Measurements from ENCODE around the gene SKP1. TPM values are rescaled to one million over a fixed set of nuclear protein-coding genes. Genes with fewer than 3 reads are reported as not detected.

Gene SKP1
- total and polyA plus RNA-seq, 10 of the 15 experiments (the other 5 are each of a cell fraction or from before 2014, with no cell fraction given), result 100 to 1,686 (median 519) TPM

DNA sequence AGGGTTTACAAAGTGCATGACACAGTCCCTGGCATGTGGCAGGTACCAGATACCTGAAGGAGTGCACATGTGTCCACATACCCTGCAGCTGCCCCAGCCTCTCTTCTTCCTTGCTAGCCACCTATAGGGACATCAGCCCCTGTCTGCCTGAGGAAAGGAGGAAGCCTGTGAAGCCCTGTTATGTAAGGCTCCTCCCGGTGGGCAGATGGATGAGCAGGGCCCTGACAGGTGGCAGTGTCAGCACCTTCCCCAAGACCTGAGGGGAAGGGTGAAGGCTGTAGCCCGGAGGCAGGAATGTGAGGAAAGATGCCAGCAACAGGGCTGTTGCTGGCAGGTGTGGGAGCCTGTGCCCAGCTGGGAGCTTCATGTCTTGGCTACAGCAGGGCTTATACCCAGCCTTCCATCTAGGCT is 40.5 kb downstream of the SKP1 start:
- DNase-seq (ENCODE audit: low read depth, low spot score) (no peak), FAIRE-seq (no peak), ATAC-seq (no peak)
- no peak overlapping the region for H3K4me3 ChIP-seq
- no peaks in the 10 kb centered on the region for H3K9me3 ChIP-seq (replicated peaks; ENCODE audit: control insufficient read depth, insufficient read depth, low read length)
- CTCF ChIA-PET, result interaction anchor here (0.6 to 24.1 kb wide), 4 partner anchors 10 to 97 kb away, joined by 3 to 792 read pairs (median 94); no protein-coding TSS in a partner anchor
- TF ChIP-seq ZNF384 (IDR thresholded peaks at IDR 0.05; ENCODE audit: borderline replicate concordance, low read depth, low read length) (no peak), ZNF207 (IDR thresholded peaks at IDR 0.05; ENCODE audit: borderline replicate concordance) (no peak), POLR2A (IDR thresholded peaks at IDR 0.05; ENCODE audit: low read depth, low read length) (peak; percentile 38; the same call in 1 of the 2 replicates)
- H2AFZ ChIP-seq (ENCODE audit: control insufficient read depth, low read depth, low read length), result no peak overlapping the region
- no peak overlapping the region for H3K9ac ChIP-seq (ENCODE audit: control insufficient read depth, insufficient read depth, low read length)
- WGBS (ENCODE audit: insufficient coverage, insufficient replicate concordance, low lambda C conversion rate, missing lambda C conversion rate), result 100% methylated on average over 2 of the region's 2 CpGs
- intact Hi-C loops (cut with micrococcal nuclease; ENCODE audit: unreplicated experiment), result no loop called here
- H3K36me3 ChIP-seq (ENCODE audit: control insufficient read depth in 2 of 2, insufficient read depth in 2 of 2, low read length in 1 of 2), result peaks cover 26 to 28% of the 10 kb centered on the region in 2 experiments
- POLR2A ChIA-PET, result interaction anchor here (0.6 to 19.5 kb wide), 3 partner anchors 9 to 389 kb away, joined by 3 to 291 read pairs (median 102); partner anchors contain the start of gene TCF7
- RAD21 ChIA-PET (ENCODE audit: unreplicated experiment), result interaction anchor here (0.6 to 12.6 kb wide), 4 partner anchors 11 to 1712 kb away, joined by 3 to 200 read pairs (median 126); partner anchors contain the start of gene TCF7
- H3K4me1 ChIP-seq (ENCODE audit: control insufficient read depth, insufficient read depth, low read length), result peaks cover 83% of the 10 kb centered on the region
- peaks cover 40% of the 10 kb centered on the region for H3K79me2 ChIP-seq (ENCODE audit: control insufficient read depth, insufficient read depth, low read length)
- peak overlapping the region; percentile 14; the same call in 1 of the 2 replicates for H3K27ac ChIP-seq (ENCODE audit: control insufficient read depth, insufficient read depth)
- in situ Hi-C loops (cut with MboI), result loop anchor here (5.0 kb wide), 2 partner anchors 34 to 94 kb away; no protein-coding TSS in a partner anchor
- no peaks in the 10 kb centered on the region for H4K20me1 ChIP-seq (ENCODE audit: control insufficient read depth, insufficient read depth)
- H3K27me3 ChIP-seq (replicated peaks in 1 of 2; ENCODE audit: control insufficient read depth in 2 of 2, insufficient read depth in 2 of 2, low read length in 1 of 2), result no peaks in the 10 kb centered on the region
- no TSS peak for BruUV-seq (replicated peaks)
- H3K4me2 ChIP-seq (ENCODE audit: control insufficient read depth, insufficient read depth), result no peak overlapping the region
- SMC1A ChIA-PET (ENCODE audit: uncharacterized antibody, unreplicated experiment), result interaction anchor here (1.5 to 21.6 kb wide), 3 partner anchors 14 to 97 kb away, joined by 3 to 441 read pairs (median 3); no protein-coding TSS in a partner anchor

DNA sequence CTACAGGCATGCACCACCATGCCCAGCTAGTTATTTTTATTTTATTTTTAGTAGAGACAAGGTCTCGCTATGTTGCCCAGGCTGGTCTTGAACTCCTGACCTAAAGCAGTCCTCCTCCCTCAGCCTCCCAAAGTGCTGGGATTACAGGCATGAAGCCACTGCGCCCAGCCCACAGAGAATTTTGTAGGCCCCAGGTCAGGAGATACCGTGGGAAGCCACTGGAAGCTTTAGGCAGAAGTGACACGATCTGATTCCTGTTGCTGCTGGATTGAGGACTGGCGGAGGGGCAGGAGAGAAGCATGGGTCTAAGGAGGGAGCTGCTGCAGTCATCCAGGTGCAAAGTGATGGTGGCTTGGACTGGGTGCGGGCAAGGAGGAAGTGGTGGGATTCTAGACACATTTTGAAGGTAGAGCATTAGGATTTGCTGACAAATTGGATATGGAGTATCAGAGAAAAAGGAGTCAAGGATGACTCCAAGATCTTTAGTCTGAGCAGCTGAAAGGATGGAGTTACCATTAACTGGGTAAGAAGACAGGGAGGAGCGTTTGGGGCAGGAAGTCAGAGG is 41.6 kb downstream of the SKP1 start:
- FAIRE-seq (no peak), ATAC-seq (no peak), DNase-seq (ENCODE audit: low read depth, low spot score) (no peak)
- no peak overlapping the region for H3K9ac ChIP-seq (ENCODE audit: control insufficient read depth, insufficient read depth, low read length)
- intact Hi-C loops (cut with micrococcal nuclease; ENCODE audit: unreplicated experiment) (no loop called here), in situ Hi-C loops (cut with MboI) (loop anchor here (5.0 kb wide), 2 partner anchors 33 to 93 kb away; no protein-coding TSS in a partner anchor)
- no peak overlapping the region for H3K4me2 ChIP-seq (ENCODE audit: control insufficient read depth, insufficient read depth)
- H3K4me3 ChIP-seq, result no peak overlapping the region
- SMC1A ChIA-PET (ENCODE audit: uncharacterized antibody, unreplicated experiment), result interaction anchor here (0.8 to 21.6 kb wide), 4 partner anchors 12 to 96 kb away, joined by 3 to 441 read pairs (median 3); no protein-coding TSS in a partner anchor
- BruUV-seq (replicated peaks), result no TSS peak
- CTCF ChIA-PET, result interaction anchor here (1.6 to 24.1 kb wide), 2 partner anchors 12 to 96 kb away, joined by 5 to 792 read pairs; no protein-coding TSS in a partner anchor
- peaks cover 45% of the 10 kb centered on the region for H3K79me2 ChIP-seq (ENCODE audit: control insufficient read depth, insufficient read depth, low read length)
- H4K20me1 ChIP-seq (ENCODE audit: control insufficient read depth, insufficient read depth), result no peaks in the 10 kb centered on the region
- H3K9me3 ChIP-seq (replicated peaks; ENCODE audit: control insufficient read depth, insufficient read depth, low read length), result no peaks in the 10 kb centered on the region
- RAD21 ChIA-PET (ENCODE audit: unreplicated experiment), result interaction anchor here (0.8 to 12.6 kb wide), 4 partner anchors 8 to 95 kb away, joined by 4 to 128 read pairs (median 64); partner anchors contain the start of gene TCF7
- 95% methylated on average over 7 of the region's 7 CpGs for WGBS (ENCODE audit: insufficient coverage, insufficient replicate concordance, low lambda C conversion rate, missing lambda C conversion rate)
- H3K36me3 ChIP-seq (ENCODE audit: control insufficient read depth in 2 of 2, insufficient read depth in 2 of 2, low read length in 1 of 2), result peaks cover 21 to 23% of the 10 kb centered on the region in 2 experiments
- no peaks in the 10 kb centered on the region for H3K27me3 ChIP-seq (replicated peaks in 1 of 2; ENCODE audit: control insufficient read depth in 2 of 2, insufficient read depth in 2 of 2, low read length in 1 of 2)
- no peak overlapping the region; the same call in 1 of the 2 replicates for H3K27ac ChIP-seq (ENCODE audit: control insufficient read depth, insufficient read depth)
- peaks cover 83% of the 10 kb centered on the region for H3K4me1 ChIP-seq (ENCODE audit: control insufficient read depth, insufficient read depth, low read length)
- no peak overlapping the region for H2AFZ ChIP-seq (ENCODE audit: control insufficient read depth, low read depth, low read length)
- POLR2A ChIA-PET, result interaction anchor here (11.0 to 19.5 kb wide), 2 partner anchors 8 to 21 kb away, joined by 102 to 291 read pairs; partner anchors contain the start of gene TCF7
- TF ChIP-seq ATF7 (IDR thresholded peaks at IDR 0.05; ENCODE audit: low read depth) (no peak), PML (IDR thresholded peaks at IDR 0.05; ENCODE audit: low read length) (no peak), POLR2A (IDR thresholded peaks at IDR 0.05; ENCODE audit: low read depth, low read length) (no peak), SMAD5 (IDR thresholded peaks at IDR 0.05; ENCODE audit: low read depth) (no peak), TCF3 (IDR thresholded peaks at IDR 0.05; ENCODE audit: borderline replicate concordance, insufficient read depth, low read depth, low read length) (no peak), NR2F1 (conservative IDR thresholded peaks at IDR 0.05) (no peak), JUND (IDR thresholded peaks at IDR 0.05; ENCODE audit: low read depth, low read length) (no peak)
- TF ChIP-seq, protein P1, sequence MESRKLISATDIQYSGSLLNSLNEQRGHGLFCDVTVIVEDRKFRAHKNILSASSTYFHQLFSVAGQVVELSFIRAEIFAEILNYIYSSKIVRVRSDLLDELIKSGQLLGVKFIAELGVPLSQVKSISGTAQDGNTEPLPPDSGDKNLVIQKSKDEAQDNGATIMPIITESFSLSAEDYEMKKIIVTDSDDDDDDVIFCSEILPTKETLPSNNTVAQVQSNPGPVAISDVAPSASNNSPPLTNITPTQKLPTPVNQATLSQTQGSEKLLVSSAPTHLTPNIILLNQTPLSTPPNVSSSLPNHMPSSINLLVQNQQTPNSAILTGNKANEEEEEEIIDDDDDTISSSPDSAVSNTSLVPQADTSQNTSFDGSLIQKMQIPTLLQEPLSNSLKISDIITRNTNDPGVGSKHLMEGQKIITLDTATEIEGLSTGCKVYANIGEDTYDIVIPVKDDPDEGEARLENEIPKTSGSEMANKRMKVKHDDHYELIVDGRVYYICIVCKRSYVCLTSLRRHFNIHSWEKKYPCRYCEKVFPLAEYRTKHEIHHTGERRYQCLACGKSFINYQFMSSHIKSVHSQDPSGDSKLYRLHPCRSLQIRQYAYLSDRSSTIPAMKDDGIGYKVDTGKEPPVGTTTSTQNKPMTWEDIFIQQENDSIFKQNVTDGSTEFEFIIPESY (IDR thresholded peaks at IDR 0.05), result no peak
- TF ChIP-seq, protein P2, sequence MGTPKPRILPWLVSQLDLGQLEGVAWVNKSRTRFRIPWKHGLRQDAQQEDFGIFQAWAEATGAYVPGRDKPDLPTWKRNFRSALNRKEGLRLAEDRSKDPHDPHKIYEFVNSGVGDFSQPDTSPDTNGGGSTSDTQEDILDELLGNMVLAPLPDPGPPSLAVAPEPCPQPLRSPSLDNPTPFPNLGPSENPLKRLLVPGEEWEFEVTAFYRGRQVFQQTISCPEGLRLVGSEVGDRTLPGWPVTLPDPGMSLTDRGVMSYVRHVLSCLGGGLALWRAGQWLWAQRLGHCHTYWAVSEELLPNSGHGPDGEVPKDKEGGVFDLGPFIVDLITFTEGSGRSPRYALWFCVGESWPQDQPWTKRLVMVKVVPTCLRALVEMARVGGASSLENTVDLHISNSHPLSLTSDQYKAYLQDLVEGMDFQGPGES (IDR thresholded peaks at IDR 0.05), result no peak
- TF ChIP-seq, protein P3, sequence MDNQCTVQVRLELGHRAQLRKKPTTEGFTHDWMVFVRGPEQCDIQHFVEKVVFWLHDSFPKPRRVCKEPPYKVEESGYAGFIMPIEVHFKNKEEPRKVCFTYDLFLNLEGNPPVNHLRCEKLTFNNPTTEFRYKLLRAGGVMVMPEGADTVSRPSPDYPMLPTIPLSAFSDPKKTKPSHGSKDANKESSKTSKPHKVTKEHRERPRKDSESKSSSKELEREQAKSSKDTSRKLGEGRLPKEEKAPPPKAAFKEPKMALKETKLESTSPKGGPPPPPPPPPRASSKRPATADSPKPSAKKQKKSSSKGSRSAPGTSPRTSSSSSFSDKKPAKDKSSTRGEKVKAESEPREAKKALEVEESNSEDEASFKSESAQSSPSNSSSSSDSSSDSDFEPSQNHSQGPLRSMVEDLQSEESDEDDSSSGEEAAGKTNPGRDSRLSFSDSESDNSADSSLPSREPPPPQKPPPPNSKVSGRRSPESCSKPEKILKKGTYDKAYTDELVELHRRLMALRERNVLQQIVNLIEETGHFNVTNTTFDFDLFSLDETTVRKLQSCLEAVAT (IDR thresholded peaks at IDR 0.05), result no peak

Measured in GM12878 (cell line).